Suprapubic skin (tissue), 4 donors: Measurements from ENCODE around the gene GCNT2.

Experiments
- CTCF ChIP-seq, 2 donors: fragments of 200-600 bp in 1 of 2; fragments of 450-650 bp in 1 of 2; sonication (generic) in 1 of 2; IDR thresholded peaks; one replicate each; pipeline ENCODE4 v1.5.1; 2016 to 2019; ENCODE audit warnings: antibody characterized with exemption in 2 of 2, mild to moderate bottlenecking in 1 of 2, moderate library complexity in 1 of 2
- POLR2A ChIP-seq, 2 donors: fragments of 450-650 bp; IDR thresholded peaks; one replicate each; pipeline ENCODE4 v1.6.1; 2017; ENCODE audit warnings: antibody characterized with exemption in 2 of 2, mild to moderate bottlenecking in 2 of 2, moderate library complexity in 2 of 2
- POLR2AphosphoS5 ChIP-seq, 3 donors: sonication (generic); formaldehyde crosslinking; IDR thresholded peaks; one replicate each; pipeline ENCODE4 v1.6.1; 2017; ENCODE audit warnings: antibody characterized with exemption in 3 of 3

- TF ChIP-seq CTCF (IDR thresholded peaks at IDR 0.05) (no peak), POLR2A (IDR thresholded peaks at IDR 0.05) (no peak), POLR2AphosphoS5 (IDR thresholded peaks at IDR 0.05) (no peak)
Measured at GRCh38 chr6:10514049-10514780, 6.9 kb upstream of the GCNT2 start.
